CD4-positive, alpha-beta T cell treated with Interferon alpha-2 for 1 hour (primary cell): ENCODE results near the gene TTLL10.

Experiments used
- DNase-seq, 2 donors: peaks; one replicate each; pipeline ENCODE4 v3.0.0-alpha.2; 2020 to 2022

Gene TTLL10

DNA sequence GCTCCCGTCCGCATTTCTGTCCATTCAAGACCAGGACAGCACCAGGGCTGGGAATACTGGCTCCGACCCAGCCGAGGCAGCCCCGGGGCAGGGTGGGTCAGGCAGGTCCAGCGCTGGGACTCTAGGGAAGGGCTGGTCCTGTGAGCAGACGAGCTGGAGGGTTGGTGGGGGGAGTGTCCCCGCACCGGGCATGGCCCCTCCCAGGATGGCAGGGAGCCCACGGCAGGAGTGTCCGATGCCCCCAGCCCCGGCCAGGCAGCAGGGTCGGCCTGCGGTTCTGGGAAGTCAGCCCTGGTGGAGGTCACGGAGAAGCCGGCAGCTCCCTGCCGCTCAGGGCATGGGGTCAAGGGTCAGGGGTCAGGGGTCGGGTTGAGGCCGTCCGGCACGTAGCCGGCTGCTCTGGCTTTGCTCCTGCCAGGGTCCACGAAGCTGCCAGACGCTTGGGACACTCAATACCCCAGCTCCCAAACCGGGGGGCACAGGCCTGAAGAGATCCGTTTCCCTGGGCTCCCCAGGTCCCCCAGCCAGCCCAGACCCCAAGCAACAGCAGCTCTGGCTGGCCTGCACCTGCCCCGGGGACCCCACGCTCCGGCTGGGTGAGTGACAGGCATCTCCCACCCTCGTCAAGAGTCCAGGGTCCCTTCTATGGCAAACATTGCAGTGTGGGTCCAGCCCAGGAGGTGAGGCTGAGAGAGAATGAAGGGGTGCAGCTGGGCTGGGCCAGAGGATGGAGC lies 66.1 kb downstream of the TTLL10 start:
- DNase-seq, result no peak

DNA sequence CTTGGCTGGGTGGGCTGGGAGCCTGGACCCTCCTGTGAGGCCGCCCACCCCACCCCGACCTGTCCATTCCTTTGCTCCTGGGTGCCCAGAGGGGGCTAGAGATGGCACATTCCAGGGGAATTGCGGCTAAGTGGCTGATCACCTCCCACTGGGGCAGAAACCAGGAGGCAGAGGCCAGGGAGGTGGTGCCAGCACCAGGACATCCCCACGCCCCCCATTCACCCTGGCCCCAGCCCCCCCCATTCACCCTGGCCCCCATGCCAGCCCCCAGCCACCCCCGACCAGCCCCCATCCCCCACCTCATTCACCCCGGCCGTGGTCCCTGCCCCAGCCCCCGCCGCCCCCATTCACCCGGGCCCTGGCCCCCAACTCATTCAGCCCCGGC lies 66.7 kb downstream of the TTLL10 start:
- DNase-seq, result no peak

DNA sequence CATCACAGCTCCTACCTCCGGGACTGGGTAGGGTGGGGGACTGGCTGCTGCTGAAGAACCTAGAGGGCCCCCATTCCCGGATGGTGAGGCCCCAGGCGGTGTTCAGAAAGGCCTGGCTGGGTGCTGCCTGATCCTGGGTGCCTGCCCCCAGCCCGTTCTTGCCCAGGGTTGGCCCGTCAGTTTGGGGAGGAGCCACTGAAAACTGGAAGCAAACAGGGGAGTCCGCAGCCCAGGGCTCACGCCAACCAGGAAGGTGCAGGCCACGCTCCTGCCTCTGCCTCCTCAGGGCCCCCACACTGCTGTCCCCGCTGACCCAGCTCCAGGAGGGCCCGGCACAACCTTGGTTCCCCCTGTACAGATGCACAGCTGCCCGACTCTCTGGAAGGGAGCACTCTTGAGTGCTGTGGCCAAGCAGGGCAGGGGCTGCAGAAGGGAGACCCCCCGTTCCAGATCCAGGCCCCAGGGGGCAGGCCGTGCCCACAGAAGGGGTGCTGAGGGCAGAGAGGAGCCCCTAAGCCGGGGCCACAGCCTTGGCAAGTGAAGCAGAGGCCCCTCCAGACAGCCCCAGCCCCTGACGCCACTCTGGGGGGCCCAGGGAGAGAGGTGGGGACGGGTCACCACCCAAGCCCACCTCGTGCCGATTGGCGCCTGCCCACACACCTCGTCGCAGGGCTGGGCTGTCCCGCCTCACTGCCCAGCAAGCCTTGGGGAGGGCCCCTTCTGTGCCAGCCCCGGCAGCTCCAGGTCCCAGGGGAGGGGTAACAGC lies 67.3 kb downstream of the TTLL10 start:
- DNase-seq, result no peak

DNA sequence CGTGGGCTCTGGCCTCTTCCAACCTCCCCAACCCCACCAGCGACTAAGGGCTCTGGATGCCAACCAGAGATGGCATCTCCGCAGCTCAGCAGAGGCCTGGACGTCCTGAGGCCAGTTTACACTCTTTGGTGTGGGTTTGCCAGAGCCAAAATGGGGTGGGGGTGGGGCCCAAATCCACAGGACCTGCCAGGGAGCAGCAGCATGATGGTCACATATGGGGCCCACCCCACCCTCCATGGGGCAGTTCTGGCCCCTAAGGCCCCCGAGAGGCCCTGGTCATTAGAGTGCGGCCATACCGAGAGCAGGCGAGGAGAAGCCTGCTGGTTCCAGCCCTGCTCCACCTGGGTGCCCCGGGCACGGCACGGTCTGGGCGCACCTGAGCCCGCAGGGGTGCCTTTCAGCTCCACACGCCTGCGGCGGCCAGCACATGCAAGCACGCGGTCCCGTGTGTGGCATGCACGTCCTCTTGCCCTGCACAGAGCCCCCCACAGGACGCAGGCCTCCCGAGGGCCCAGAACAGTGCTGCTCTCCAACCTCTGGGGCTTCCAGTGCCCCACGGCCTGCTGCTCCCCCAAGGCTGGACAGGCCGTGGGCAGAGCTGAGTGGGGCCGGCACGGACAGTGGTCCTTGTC lies 68.0 kb downstream of the TTLL10 start:
- no peak for DNase-seq

DNA sequence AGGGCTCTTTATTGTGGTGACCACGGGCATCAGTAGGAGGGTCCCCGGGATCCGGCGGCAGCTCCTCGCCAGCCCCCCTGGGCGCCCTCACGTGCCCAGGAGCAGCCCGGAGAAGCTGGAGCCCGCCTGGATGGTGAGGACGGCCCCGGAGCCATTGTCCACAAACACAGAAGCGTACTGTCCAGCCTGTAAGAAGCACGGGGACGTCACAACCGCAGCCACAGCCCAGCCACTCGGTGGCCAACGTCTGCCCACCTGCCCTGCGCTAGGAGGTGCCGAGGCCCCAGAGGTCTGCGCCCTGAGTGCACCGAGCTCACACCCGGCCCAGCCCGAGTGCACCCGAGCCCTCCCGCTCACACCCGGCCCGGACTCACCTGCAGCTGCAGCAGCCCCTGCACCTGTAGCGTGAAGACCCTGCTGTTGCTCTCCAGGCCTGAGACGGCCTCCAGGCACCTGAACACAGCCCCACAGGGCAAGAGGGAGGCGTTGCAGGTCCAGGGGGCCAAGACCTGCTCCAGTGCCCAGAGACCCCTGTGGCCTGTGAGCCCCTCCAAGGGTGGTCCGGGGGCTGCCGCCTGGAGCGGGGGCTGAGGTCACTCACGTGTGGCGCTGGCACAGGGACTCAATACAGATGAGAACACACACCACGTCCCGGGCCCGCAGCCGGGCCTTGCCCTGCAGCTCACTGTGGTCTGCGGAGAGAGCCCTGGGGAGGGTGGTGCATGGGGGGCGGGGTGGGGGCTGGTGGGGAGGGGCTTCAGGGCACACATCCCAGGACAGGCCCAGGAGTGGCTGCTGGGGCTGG lies 69.0 kb downstream of the TTLL10 start:
- no peak for DNase-seq

DNA sequence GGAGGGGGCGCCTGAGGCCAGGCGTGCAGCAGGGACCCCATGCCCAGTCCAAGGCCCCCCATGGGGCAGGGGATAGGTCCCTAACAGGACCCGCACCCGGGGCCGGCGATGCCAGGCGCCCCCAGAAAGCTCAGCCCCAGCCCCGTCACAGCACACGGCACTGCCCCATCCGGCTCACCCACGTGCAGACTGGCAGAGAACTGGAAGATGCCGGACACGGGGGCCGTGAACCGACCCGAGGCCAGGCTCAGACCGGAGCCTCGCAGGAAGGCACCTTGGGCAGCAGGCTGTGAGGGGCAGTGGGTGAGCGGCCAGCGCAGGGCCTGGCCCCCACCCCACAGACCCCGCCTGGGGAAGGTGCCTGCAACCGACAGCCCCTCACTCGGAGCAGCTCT lies 69.6 kb downstream of the TTLL10 start:
- no peak for DNase-seq

DNA sequence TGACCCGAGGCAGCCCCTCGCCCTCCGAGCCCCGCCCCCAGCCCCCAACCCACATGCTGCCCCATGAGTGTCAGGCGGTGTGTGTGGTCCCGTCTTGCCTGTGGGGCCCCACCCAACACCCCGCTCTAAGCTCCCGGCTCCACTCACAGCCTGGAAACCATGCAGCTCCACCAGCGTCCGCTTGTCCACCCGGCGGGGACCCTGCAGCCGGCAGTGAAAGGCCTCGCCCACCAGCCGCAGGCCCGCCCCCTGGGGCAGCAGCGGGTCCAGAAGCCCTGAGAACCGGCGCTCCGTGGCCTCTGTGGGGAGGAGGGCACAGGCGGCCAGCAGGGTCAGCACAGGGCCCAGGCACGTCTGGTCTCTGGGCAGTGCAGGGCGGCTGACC lies 70.1 kb downstream of the TTLL10 start:
- no peak for DNase-seq

DNA sequence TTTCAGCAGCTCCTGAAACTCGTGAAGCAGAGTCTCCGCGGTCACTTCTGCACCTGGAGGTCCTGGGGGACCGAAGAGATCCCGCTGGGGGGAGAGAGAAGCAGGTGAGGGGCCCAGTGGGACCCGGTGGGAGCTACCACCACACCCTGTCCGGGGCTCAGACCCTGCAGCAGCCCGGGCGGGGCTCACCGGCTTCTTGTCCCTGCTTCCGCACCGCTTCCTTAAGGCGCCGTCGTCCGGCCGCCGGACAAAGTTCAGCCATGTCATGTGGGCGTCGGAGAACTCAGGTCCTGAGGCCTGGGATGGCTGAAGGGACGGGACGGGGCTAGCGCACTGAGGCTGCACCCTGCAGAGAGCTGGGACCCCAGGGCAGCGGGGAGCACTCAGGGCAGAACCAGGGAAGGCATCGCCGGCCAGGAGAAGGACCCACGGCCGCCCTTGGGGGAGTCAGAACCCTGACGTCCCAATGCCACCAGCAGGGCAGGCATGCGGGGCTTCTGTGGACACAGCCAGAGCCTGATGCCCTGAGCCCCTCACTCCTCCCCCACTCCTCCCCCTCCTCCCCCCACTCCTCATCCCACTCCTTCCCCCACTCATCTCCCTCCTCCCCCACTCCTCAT lies 70.6 kb downstream of the TTLL10 start:
- DNase-seq, result no peak

GRCh38 chr1:1245178-1245816 lies 71.6 kb downstream of the TTLL10 start:
- no peak for DNase-seq

- DNase-seq, result no peak
These were observed 72.3 kb downstream of the TTLL10 start for GRCh38 chr1:1245817-1246576.

DNA sequence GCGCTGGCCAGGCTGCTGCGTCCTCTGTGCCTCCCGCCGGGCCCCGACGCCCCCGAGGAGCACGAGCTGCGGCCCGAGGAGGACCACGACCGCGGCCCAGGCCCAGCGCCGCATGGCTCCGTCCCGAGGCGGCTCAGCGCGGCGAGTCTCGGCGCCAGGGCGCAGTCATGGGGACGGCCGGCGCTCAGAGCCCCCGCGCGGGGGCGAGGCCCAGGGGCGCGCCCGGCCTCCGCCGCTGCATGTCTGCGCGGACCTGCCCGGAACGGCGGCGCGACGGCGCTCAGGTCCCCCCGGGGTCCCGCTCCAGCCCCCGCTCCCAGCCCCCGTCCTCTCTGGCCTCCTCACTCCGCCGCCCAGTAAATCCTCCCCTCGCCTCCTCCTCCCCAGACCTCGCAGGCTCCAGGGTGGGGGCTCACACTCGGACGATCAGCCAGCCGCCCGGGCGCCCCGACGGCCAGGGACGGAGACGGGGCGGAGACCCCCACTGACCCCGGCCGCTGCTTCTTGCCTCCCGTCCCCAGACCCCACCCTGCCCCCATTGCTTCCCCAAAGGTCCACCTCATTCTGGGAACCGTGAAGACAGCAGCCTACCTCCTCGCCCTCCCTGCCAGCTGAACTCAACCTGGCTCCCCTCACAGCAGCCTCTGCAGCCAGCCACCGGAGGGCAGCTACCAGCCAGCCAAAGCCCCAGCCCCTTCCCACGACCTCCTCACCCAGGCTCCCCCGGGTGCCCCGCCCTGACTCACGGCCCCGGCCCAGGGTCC lies 73.1 kb downstream of the TTLL10 start, which contains the start of gene C1QTNF12:
TSS of gene C1QTNF12 (minus strand) at position 146 of the 764 bp plus-strand sequence. CDS start at position 114, 32 bp downstream.
- DNase-seq, result no peak

- DNase-seq, result no peak
These were observed 73.7 kb downstream of the TTLL10 start for GRCh38 chr1:1247341-1247913.
